ENCODE results near the gene USP48. TPM values are rescaled to one million over a fixed set of nuclear protein-coding genes. Genes with fewer than 3 reads are reported as not detected.

The USP48 gene, protein sequence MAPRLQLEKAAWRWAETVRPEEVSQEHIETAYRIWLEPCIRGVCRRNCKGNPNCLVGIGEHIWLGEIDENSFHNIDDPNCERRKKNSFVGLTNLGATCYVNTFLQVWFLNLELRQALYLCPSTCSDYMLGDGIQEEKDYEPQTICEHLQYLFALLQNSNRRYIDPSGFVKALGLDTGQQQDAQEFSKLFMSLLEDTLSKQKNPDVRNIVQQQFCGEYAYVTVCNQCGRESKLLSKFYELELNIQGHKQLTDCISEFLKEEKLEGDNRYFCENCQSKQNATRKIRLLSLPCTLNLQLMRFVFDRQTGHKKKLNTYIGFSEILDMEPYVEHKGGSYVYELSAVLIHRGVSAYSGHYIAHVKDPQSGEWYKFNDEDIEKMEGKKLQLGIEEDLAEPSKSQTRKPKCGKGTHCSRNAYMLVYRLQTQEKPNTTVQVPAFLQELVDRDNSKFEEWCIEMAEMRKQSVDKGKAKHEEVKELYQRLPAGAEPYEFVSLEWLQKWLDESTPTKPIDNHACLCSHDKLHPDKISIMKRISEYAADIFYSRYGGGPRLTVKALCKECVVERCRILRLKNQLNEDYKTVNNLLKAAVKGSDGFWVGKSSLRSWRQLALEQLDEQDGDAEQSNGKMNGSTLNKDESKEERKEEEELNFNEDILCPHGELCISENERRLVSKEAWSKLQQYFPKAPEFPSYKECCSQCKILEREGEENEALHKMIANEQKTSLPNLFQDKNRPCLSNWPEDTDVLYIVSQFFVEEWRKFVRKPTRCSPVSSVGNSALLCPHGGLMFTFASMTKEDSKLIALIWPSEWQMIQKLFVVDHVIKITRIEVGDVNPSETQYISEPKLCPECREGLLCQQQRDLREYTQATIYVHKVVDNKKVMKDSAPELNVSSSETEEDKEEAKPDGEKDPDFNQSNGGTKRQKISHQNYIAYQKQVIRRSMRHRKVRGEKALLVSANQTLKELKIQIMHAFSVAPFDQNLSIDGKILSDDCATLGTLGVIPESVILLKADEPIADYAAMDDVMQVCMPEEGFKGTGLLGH
- 39.1 TPM for total RNA-seq
- long read RNA-seq, full-length matches to known transcripts = 33 of 76 reads
- long read RNA-seq, partial matches to known transcripts = 17 of 76 reads
- long read RNA-seq, other reads (novel, unspliced or antisense) = 26 of 76 reads

DNA sequence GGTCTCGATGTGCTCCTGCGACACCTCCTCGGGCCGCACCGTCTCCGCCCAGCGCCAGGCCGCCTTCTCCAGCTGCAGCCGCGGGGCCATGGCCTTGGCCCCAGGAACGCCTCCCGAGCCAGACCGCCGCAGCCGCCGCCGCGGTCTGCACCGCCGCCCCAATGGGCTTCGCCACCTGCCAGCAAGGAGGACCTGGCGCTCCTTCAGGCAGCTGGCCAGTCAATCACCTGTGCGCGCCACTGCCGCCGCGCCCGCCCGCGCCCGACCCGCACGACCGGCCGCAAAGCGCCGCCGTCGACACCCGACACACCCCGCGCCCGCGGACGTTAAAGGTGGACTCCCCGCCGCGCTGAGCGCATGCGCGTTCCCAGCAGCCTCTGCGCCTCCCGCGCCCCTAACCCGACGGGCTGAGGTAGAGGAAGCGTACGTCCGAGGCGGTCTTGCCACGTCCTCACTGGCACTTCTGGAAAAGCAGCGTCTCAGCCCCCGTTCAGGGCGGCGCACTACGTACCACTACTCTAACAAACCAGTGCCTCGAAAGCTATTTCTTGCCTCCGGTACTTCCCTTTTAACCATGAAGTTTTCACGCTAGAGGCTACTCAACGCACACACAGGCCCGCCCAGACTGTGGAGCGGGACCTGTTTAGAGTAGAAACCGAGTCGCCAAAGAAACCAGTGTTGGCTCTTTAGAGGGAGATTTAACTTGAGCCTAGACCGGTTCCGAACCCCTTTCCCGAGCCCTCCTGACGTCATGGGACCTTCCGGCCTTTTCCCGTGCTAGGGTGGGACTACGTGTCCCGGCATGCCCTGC is at the start of gene USP48:
Gene USP48 (minus strand): TSS at position 282 of the 811 bp plus-strand sequence. CDS start 192 bp downstream, at position 90.
- Histone ChIP-seq H3K36me3 (no peaks in the 10 kb centered on the region), H3K4me1 (peaks cover 39% of the 10 kb centered on the region), H3K9me3 (replicated peaks) (no peaks in the 10 kb centered on the region), H3K27ac (replicated peaks) (peak within 1 kb of the TSS; percentile 97), H3K4me3 (peak within 1 kb of the TSS; percentile 85), H3K27me3 (ENCODE audit: low read depth) (no peaks in the 10 kb centered on the region)
- TF ChIP-seq, protein P1, sequence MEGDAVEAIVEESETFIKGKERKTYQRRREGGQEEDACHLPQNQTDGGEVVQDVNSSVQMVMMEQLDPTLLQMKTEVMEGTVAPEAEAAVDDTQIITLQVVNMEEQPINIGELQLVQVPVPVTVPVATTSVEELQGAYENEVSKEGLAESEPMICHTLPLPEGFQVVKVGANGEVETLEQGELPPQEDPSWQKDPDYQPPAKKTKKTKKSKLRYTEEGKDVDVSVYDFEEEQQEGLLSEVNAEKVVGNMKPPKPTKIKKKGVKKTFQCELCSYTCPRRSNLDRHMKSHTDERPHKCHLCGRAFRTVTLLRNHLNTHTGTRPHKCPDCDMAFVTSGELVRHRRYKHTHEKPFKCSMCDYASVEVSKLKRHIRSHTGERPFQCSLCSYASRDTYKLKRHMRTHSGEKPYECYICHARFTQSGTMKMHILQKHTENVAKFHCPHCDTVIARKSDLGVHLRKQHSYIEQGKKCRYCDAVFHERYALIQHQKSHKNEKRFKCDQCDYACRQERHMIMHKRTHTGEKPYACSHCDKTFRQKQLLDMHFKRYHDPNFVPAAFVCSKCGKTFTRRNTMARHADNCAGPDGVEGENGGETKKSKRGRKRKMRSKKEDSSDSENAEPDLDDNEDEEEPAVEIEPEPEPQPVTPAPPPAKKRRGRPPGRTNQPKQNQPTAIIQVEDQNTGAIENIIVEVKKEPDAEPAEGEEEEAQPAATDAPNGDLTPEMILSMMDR (IDR thresholded peaks at IDR 0.05; ENCODE audit: borderline replicate concordance) = no peak
- intact Hi-C loops (cut with micrococcal nuclease) = no loop called here
- peak; percentile 96 for DNase-seq

DNA sequence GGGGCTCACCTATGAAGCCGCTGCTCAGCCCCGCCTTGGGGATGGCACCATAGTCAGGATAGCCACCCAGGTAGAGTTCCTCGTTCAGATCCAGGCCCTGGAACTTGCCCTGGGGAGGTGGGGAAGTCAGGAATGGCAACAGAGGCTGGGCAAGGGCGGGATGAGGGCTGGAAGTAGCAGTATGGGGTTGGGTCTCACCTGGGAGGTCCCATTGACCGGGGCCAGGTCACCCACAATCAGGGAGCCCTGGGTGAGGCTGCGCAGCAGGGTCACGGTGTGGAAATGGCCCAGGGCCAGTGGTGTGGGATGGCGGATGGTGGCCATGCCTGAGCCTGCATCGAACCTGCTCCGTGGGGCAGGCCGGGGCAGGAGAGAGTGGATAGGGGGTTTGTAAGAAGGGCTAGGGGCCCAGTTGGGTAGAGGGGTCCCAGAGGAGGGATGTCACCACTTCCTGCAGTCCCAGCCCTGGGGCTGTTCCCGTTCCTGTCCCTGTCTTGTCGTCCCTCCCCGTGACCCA is 48.6 kb upstream of the USP48 start:
- Histone ChIP-seq H3K27me3 (ENCODE audit: low read depth) (no peaks in the 10 kb centered on the region), H3K4me3 (no peak overlapping the region), H3K9me3 (replicated peaks) (no peaks in the 10 kb centered on the region), H3K4me1 (no peaks in the 10 kb centered on the region), H3K27ac (replicated peaks) (no peak overlapping the region), H3K36me3 (peaks cover 100% of the 10 kb centered on the region)
- intact Hi-C loops (cut with micrococcal nuclease) = no loop called here
- TF ChIP-seq, protein P1 (IDR thresholded peaks at IDR 0.05; ENCODE audit: borderline replicate concordance) = no peak
- DNase-seq = no peak

DNA sequence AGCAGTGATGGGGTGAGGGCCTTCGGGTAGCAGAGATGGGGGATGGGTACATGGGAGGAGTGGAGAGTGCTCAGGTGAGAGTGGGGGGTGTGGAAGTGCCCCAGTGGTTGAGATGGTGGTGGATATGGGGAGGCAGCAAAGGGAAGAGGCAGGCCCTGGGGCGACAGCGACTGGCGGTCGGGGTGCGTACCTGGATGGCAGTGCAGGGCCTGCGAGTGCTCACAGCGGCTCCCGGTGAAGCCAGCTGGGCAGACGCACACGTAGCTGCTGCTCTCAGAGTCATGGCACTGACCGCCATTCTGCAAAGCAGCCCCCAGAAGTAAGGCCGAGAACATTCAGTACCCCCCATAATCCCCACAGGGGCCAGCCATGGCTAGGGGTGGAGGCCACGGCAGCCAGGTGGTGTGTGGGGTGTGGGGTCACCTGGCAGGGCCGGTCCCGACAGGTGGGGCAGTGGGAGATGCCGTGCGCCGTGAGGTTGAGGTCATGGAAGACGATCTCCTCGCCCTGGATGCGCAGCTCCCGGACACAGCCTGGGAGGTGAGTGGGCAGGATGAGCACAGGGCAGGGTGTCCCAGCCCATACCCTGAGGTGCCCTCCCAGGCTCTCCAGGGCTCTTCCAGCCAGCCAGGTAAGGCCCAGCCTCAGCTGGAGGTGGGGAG is 48.0 kb upstream of the USP48 start:
- Histone ChIP-seq H3K27me3 (ENCODE audit: low read depth) (no peaks in the 10 kb centered on the region), H3K9me3 (replicated peaks) (no peaks in the 10 kb centered on the region), H3K4me1 (no peaks in the 10 kb centered on the region), H3K27ac (replicated peaks) (no peak overlapping the region), H3K4me3 (no peak overlapping the region), H3K36me3 (peaks cover 100% of the 10 kb centered on the region)
- intact Hi-C loops (cut with micrococcal nuclease) = no loop called here
- no peak for DNase-seq
- TF ChIP-seq, protein P1 (IDR thresholded peaks at IDR 0.05; ENCODE audit: borderline replicate concordance) = no peak

GRCh38 chr1:21829294-21829693 is 46.3 kb upstream of the USP48 start:
- Histone ChIP-seq H3K36me3 (peaks cover 100% of the 10 kb centered on the region), H3K4me1 (peaks cover 12% of the 10 kb centered on the region), H3K27ac (replicated peaks) (no peak overlapping the region), H3K4me3 (no peak overlapping the region), H3K9me3 (replicated peaks) (no peaks in the 10 kb centered on the region), H3K27me3 (ENCODE audit: low read depth) (no peaks in the 10 kb centered on the region)
- no peak for DNase-seq
- TF ChIP-seq, protein P1 (IDR thresholded peaks at IDR 0.05; ENCODE audit: borderline replicate concordance) = no peak
- intact Hi-C loops (cut with micrococcal nuclease) = no loop called here

All from left ventricle myocardium inferior (tissue), 1 donor.